HG02678 (cell line): ENCODE data around the gene RAB39B.

Experiments
- ATAC-seq: cut with Tn5 transposase; IDR thresholded peaks from one replicate; pipeline ENCODE4 v1.9.1; 2021; ENCODE audit warnings: mild to moderate bottlenecking, moderate library complexity; ENCODE audit not compliant: unreplicated experiment

RAB39B gene

DNA sequence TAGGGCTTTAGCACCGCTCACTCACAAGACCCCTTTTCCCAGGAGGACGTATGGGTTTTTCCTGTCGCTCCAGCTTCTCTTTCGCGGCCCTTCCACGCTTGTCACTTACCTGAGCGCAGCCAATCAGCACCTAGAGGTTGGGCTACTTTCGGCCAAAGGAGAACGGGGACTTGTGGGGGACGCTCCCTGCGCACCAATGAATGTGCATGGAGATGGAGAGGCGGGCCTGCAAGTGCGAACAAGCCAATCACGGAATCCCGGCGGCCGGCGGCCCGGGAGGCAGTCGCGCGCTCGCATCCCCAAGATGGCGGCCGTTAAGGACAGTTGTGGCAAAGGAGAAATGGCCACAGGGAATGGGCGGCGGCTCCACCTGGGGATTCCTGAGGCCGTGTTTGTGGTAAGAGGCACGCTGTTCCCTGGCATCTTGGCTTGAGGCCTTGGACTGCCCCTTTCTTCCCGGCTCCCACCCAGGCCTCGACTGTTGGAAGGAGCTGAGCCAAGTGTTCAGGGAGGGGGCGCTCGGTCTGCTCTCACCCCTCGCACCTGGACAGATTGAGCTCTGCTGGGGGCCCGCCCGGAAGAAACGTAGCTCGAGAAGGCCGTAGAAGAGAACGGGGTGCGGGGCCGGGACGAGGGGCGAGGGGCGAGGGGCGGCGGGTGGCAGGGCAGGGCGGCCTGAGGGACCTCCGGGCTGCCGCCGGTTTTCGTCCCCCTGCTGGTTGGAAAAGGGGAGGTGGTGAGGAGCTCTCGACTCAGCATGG is 47.9 kb downstream of the RAB39B start, which contains the start of gene VBP1:
Gene VBP1, plus strand, starts transcription at position 282 of the 761 bp plus-strand sequence. Its CDS starts 23 bp downstream, at position 305.
- ATAC-seq = peak; percentile 97

DNA sequence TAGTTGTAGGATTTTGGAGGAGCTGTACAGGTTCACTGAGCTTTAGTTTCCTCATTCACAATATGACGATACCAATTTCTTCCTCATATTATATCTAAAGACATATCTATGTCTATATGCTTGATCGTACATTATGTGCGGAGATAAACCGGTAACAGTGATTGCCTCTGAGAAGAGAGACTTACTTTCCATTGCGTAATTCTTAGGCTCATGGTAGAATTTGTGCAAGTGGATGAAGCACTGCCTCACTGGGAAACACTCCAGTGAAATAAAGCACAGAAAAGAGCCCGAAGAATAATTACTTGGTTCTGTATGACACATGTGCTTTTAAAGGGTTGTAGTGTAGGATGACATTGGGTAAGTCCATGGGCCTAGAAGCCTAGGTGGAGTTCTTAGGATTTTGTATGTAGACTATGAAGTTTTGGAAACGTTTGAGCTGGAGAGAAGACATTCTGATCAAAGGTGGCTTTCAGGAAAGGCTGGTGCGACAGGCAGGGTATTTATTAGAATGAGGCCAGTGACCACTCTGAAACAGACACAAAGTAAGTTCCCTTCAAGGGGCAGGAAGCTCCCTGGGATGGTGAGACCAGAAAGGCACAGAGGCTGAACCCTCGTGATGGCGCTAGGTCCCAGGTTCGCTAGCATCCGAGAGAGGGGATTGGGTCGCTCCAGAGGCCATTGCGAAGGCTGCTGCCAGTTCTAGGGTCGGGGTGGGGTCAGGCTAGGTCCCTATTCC is 48.7 kb downstream of the RAB39B start:
- ATAC-seq = peak; percentile 40

DNA sequence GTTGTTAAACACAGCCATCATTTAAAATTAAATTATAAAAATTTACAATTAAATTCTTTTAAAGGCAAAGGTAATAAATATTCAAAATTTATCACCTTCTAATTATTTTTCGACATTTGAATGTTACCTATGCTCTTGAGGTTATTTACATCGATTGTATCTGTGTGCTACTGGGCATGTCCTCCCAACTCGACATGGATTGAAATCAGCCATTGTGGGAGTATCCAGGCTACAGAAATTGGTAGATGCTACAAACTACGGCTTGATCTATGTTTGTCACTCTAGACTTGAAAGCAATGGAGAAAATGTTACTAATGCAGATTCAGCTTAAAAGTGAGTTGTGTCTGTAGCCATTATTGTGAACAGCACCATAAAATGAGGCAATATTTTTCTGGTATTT is 50.6 kb downstream of the RAB39B start:
- no peak for ATAC-seq

- ATAC-seq = no peak
Observed at GRCh38 chrX:155211208-155211607, 53.1 kb downstream of the RAB39B start.
